Body of pancreas (tissue), 4 donors: ENCODE results near the gene ASB10. TPM values are rescaled to one million over a fixed set of nuclear protein-coding genes. Genes with fewer than 3 reads are reported as not detected.
A peak's percentile ranks its signal among the peaks of the same experiment; 100 is the strongest.

Source experiments
- ATAC-seq: fragments of 150-250 bp; one replicate; pipeline ENCODE4 v1.9.1; 2016
- DNase-seq, 4 donors: peaks; one replicate each; pipeline ENCODE4 v3.0.0-alpha.2; 2019
- H3K27ac ChIP-seq, 4 donors: fragments of 200-600 bp; sonication (generic); 1 replicate in 3 of 4; 2 replicates in 1 of 4; pipeline versions ENCODE4 v1.5.1 to v1.6.1; 2016 to 2019; ENCODE audit warnings: mild to moderate bottlenecking in 1 of 4, mixed read lengths in 1 of 4, moderate library complexity in 1 of 4
- H3K27me3 ChIP-seq, 2 donors: fragments of 200-600 bp; sonication (generic); one replicate each; pipeline ENCODE4 v1.6.0; 2016; ENCODE audit warnings: mild to moderate bottlenecking in 1 of 2
- H3K36me3 ChIP-seq, 2 donors: fragments of 200-600 bp; sonication (generic); replicated peaks in 1 of 2; 2 replicates each; pipeline ENCODE4 v1.5.1; 2016; ENCODE audit warnings: low read depth in 2 of 2; ENCODE audit not compliant: insufficient read depth in 1 of 2
- H3K4me1 ChIP-seq: fragments of 200-600 bp; sonication (generic); one replicate; pipeline ENCODE4 v1.6.0; 2016
- H3K4me3 ChIP-seq, 2 donors: fragments of 200-600 bp; sonication (generic); 1 replicate in 1 of 2; 2 replicates in 1 of 2; pipeline ENCODE4 v1.5.1; 2016 to 2019
- H3K9me3 ChIP-seq, 3 donors: fragments of 200-600 bp; sonication (generic); 1 replicate in 2 of 3; 2 replicates in 1 of 3; pipeline ENCODE4 v1.5.1; 2016
- POLR2A ChIP-seq, 3 donors: fragments of 450-650 bp; IDR thresholded peaks; one replicate each; pipeline ENCODE4 v1.6.1; 2016; ENCODE audit warnings: antibody characterized with exemption in 3 of 3, mild to moderate bottlenecking in 2 of 3
- whole genome bisulfite sequencing, 2 donors: methylation state at CpG; one replicate each; pipeline ENCODE4 v1.1.5; 2017; 5-methylcytosine and 5-hydroxymethylcytosine counted together
- intact Hi-C: fragments of 100-400 bp; cut with DNase I; formaldehyde crosslinking; loops from one replicate; pipeline ENCODE4 v1.15.1; 2023
- total RNA-seq, 2 donors: library from RNA; depleted of rRNA; stranded (reverse); fragments of >200 nt; gene quantifications; one replicate each; pipeline ENCODE4 v1.1.0, GENCODE V29; 2016
- TF ChIP-seq, protein P1 (sequence below), 7 experiments: fragments of 450-650 bp in 4 of 7; fragments of 200-600 bp in 3 of 7; sonication (generic) in 3 of 7; IDR thresholded peaks; one replicate each; pipeline ENCODE4 v1.5.1; 2016 to 2019; ENCODE audit warnings: antibody characterized with exemption in 7 of 7

ASB10 gene
- total RNA-seq, 2 donors from 2014 or later = not detected

DNA sequence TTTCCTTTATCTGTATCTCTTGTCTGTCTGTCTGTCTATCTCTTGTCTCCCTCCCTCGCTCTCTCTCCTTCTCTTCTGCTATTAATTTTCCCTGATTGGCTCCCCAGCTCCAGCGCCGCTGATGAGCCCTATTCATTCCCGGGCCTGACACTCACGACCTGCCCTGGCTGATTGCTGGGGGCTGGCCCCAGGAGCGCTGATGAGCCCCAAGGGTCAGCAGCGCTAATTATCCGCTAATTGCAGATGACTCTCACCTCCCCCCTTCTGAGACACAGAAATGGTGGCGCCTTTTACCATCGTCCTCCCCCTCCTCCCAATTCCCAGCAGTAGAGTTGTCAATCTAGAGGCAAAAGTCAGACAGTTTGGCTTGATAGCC, 18.3 kb downstream of the ASB10 start:
- Histone ChIP-seq H3K4me3 (no peak overlapping the region), H3K4me1 (peaks cover 18% of the 10 kb centered on the region), H3K9me3 (no peaks in the 10 kb centered on the region), H3K27me3 (peaks cover 0 to 31% of the 10 kb centered on the region in 2 donors), H3K36me3 (no peaks in the 10 kb centered on the region), H3K27ac (no peak overlapping the region)
- intact Hi-C loops = no loop called here
- no peak for TF ChIP-seq POLR2A (IDR thresholded peaks at IDR 0.05)
- TF ChIP-seq, protein P1, sequence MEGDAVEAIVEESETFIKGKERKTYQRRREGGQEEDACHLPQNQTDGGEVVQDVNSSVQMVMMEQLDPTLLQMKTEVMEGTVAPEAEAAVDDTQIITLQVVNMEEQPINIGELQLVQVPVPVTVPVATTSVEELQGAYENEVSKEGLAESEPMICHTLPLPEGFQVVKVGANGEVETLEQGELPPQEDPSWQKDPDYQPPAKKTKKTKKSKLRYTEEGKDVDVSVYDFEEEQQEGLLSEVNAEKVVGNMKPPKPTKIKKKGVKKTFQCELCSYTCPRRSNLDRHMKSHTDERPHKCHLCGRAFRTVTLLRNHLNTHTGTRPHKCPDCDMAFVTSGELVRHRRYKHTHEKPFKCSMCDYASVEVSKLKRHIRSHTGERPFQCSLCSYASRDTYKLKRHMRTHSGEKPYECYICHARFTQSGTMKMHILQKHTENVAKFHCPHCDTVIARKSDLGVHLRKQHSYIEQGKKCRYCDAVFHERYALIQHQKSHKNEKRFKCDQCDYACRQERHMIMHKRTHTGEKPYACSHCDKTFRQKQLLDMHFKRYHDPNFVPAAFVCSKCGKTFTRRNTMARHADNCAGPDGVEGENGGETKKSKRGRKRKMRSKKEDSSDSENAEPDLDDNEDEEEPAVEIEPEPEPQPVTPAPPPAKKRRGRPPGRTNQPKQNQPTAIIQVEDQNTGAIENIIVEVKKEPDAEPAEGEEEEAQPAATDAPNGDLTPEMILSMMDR (IDR thresholded peaks at IDR 0.05) = no peak
- DNase-seq (no peak), ATAC-seq (no peak)
- 54 to 57% methylated on average over 10 of the region's 10 CpGs for WGBS, 2 donors

DNA sequence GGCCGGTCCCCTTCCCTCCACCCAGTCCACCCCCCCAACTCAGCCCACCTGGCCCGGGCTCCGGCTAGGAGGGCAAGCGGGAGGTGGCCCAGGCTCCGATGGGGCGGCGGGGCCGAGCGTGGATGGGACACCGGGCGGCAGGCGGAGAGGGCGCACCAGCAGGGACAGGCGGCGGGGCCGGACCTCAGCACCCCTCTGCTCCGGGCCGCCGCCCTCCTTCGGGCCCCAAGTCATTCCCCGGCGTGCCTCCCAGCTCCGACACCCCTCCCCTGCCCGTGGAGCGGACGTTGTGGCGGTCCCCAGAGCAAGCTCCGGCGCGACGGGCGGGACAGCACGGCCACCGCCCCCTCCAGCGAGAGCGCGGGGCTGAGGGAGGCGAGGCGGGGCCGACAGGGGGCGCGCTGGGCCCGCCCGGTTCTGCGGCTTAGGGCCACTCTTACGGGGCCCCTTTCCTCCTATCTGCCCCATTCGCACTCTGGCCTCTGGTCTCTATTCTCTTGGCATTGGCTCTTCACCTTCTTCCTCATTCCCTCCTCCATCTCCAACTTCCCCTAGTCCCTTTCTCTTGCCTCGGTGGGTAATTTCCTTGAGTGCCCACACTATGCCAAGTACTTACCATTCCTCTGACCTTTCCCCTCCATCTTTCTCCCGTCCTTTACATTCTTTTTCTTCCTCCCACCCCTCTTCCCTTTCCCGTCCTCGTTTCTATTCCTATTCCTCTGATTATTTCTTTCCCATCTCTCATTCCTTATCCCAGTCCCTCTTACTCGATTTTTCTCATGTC, 18.9 kb downstream of the ASB10 start:
- intact Hi-C loops = no loop called here
- H3K4me3 ChIP-seq = peak overlapping the region in 1 of 2 donors; percentile 30
- H3K27me3 ChIP-seq = peaks cover 0 to 25% of the 10 kb centered on the region in 2 donors
- TF ChIP-seq, protein P1 (IDR thresholded peaks at IDR 0.05) = peak; percentile 46 to 69 (median 55)
- TF ChIP-seq POLR2A (IDR thresholded peaks at IDR 0.05) = no peak
- ATAC-seq = peak; percentile 58
- no peaks in the 10 kb centered on the region for H3K9me3 ChIP-seq
- 4 to 9% methylated on average over 10 to 46 of the region's 52 CpGs for WGBS, 2 donors
- no peaks in the 10 kb centered on the region for H3K36me3 ChIP-seq
- no peak overlapping the region for H3K27ac ChIP-seq
- peaks cover 18% of the 10 kb centered on the region for H3K4me1 ChIP-seq
- peak; percentile 19 to 59 (median 34) for DNase-seq

DNA sequence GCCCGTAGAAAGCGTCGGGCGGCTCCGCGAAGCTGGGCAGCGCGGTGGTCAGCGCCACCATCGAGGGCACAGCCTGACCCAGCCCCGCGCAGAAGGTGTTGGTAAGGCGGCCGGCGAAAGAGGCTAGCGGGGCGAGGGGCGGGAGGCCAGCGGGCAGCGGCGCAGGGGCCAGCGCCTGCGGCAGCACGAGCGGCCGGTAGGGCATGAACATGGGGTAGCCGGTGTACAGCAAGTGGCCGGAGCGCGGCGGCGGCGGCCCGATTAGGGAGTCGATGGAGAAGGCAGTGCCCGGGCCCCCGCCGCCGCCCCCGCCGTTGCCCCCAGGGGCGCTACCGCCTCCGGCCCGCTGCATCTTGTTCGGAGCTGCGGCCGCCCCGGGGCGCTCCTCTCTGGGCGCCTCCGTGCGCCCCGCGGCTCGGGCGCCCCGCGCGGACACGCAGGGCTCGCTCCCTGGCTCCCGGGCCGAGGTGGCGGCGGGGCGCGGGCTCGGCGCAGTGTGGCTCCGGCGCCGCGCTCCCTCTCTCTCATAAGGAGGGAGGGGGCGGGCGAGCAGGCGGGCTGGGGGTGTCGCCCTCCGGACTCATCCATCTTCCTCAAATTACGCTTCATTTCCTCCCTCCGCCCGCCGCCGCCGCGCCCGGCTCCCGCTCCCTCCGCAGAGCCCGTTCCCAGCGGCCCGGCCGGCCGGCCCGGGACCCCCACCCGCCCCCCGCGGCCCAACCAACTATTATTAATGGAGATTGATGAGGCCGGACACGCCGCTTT, 19.7 kb downstream of the ASB10 start, which contains the start of gene GBX1:
TSS of gene GBX1 (minus strand) at position 498 of the 765 bp plus-strand sequence. CDS start at position 352, 146 bp downstream.
- 0% methylated on average over 92 of the region's 101 CpGs; no CpG with 5 or more reads in 1 of the 2 donors for WGBS, 2 donors
- no peak within 1 kb of the TSS for H3K27ac ChIP-seq
- DNase-seq (peak in 2 of 4 donors; percentile 12 to 34), ATAC-seq (peak; percentile 58)
- TF ChIP-seq, protein P1 (IDR thresholded peaks at IDR 0.05) = peak in 2 of 7 experiments; percentile 9 to 27
- TF ChIP-seq POLR2A (IDR thresholded peaks at IDR 0.05) = no peak
- peak within 1 kb of the TSS in 1 of 2 donors; percentile 30 for H3K4me3 ChIP-seq
- no peaks in the 10 kb centered on the region for H3K9me3 ChIP-seq
- intact Hi-C loops = no loop called here
- H3K36me3 ChIP-seq = no peaks in the 10 kb centered on the region
- peaks cover 0 to 24% of the 10 kb centered on the region in 2 donors for H3K27me3 ChIP-seq
- peaks cover 18% of the 10 kb centered on the region for H3K4me1 ChIP-seq

DNA sequence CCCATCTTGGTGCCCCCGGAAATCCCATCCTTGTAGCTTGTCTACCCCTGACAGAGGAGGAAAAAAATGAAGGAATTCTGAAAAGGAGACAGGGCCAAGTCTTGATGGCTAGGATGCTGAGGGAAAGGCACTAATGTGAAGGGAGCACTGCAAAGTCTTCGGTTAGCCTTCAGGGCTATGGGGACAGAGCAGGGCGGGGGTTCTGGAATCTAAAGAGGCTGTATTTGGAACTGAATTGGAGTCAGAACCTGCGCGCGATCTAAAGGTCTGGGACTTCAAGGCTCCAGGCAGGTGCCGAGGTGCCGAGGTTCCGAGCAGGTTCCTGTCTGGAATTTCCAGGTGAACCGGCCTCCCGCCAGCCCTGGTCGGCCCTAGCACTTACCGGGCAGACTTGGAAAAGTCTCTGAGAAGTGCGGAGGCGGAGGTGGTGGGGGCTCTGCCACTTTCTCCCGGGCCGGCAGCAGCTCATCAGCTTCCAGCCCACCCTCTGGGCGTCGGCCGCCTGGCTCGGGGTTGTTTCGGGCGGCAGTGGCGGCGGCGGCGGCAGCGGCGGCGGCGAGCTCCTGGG, 20.3 kb downstream of the ASB10 start:
- Histone ChIP-seq H3K4me3 (peak overlapping the region in 1 of 2 donors; percentile 15), H3K9me3 (no peaks in the 10 kb centered on the region), H3K4me1 (peaks cover 18% of the 10 kb centered on the region), H3K27ac (no peak overlapping the region), H3K36me3 (no peaks in the 10 kb centered on the region), H3K27me3 (peaks cover 0 to 24% of the 10 kb centered on the region in 2 donors)
- no peak for TF ChIP-seq POLR2A (IDR thresholded peaks at IDR 0.05)
- TF ChIP-seq, protein P1 (IDR thresholded peaks at IDR 0.05) = no peak
- intact Hi-C loops = no loop called here
- ATAC-seq (no peak), DNase-seq (no peak)
- 11 to 16% methylated on average over 23 to 31 of the region's 31 CpGs for WGBS, 2 donors
